Caco-2 (cell line): ENCODE measurements around the gene CUL7. TPM values are rescaled to one million over a fixed set of nuclear protein-coding genes. Genes with fewer than 3 reads are reported as not detected.

Source experiments
- BruUV-seq: library from RNA; stranded (reverse); fragments of 400-500 nt; replicated peaks from 2 replicates; lab custom pipeline; 2021; lab: Mats Ljungman, UMichigan
- CTCF ChIA-PET: fragments of 300-600 bp; sonication (Branson Sonifier 250); formaldehyde crosslinking; loops from one replicate; lab custom pipeline; 2022; ENCODE audit warnings: antibody characterized with exemption; lab: Charles Lee
- POLR2A ChIA-PET: fragments of 300-600 bp; sonication (Branson Sonifier 250); formaldehyde crosslinking; loops from one replicate; lab custom pipeline; 2022; ENCODE audit warnings: antibody characterized with exemption; lab: Charles Lee
- DNase-seq, 2 experiments: peaks; one replicate each; pipeline versions ENCODE4 v3.0.0 to v3.0.0-alpha.2; 2020 to 2022
- H3K27me3 ChIP-seq: replicated peaks from 2 replicates; pipeline ENCODE4 v1.6.0; 2011; ENCODE audit warnings: low read length; ENCODE audit not compliant: control insufficient read depth, insufficient read depth
- H3K36me3 ChIP-seq: 2 replicates; pipeline ENCODE4 v1.5.1; 2011; ENCODE audit warnings: low read length; ENCODE audit not compliant: control insufficient read depth, insufficient read depth
- H3K4me1 ChIP-seq: fragments of 250-450 bp; sonication (Bioruptor Pico); 2 replicates; pipeline ENCODE4 v1.5.1; 2020; ENCODE audit warnings: mild to moderate bottlenecking
- H3K4me3 ChIP-seq: 2 replicates; pipeline ENCODE4 v1.5.1; 2011; ENCODE audit warnings: low read depth, mild to moderate bottlenecking, control low read depth, low read length
- H3K9me3 ChIP-seq: fragments of 250-450 bp; sonication (Bioruptor Pico); 2 replicates; pipeline ENCODE4 v1.5.1; 2020; ENCODE audit warnings: mild to moderate bottlenecking, moderate library complexity
- H3K27ac Mint-ChIP-seq: one replicate; pipeline ENCODE4 v1.8.0; 2022; ENCODE audit warnings: mixed read lengths; ENCODE audit not compliant: unreplicated experiment
- H3K27me3 Mint-ChIP-seq: one replicate; pipeline ENCODE4 v1.8.0; 2022; ENCODE audit warnings: mixed read lengths; ENCODE audit not compliant: insufficient read depth, unreplicated experiment
- H3K36me3 Mint-ChIP-seq: one replicate; pipeline ENCODE4 v1.8.0; 2022; ENCODE audit warnings: mild to moderate bottlenecking, mixed read lengths; ENCODE audit not compliant: insufficient read depth, unreplicated experiment
- H3K4me1 Mint-ChIP-seq: one replicate; pipeline ENCODE4 v1.8.0; 2022; ENCODE audit warnings: low read depth, mixed read lengths; ENCODE audit not compliant: unreplicated experiment
- H3K4me3 Mint-ChIP-seq: one replicate; pipeline ENCODE4 v1.8.0; 2022; ENCODE audit warnings: mild to moderate bottlenecking, moderate library complexity, mixed read lengths; ENCODE audit not compliant: unreplicated experiment
- H3K9me3 Mint-ChIP-seq: one replicate; pipeline ENCODE4 v1.8.0; 2022; ENCODE audit warnings: mixed read lengths; ENCODE audit not compliant: unreplicated experiment
- CTCF ChIP-seq, 2 experiments: fragments of 200-600 bp in 1 of 2; IDR thresholded peaks; 1 replicate in 1 of 2; 2 replicates in 1 of 2; pipeline versions ENCODE4 v1.5.1 to v1.8.0; 2011 to 2022; ENCODE audit warnings: antibody characterized with exemption in 1 of 2, control low read depth in 1 of 2, inconsistent platforms in 1 of 2, low read depth in 1 of 2, low read length in 1 of 2, mild to moderate bottlenecking in 1 of 2, moderate library complexity in 1 of 2; ENCODE audit not compliant: insufficient read depth in 1 of 2, severe bottlenecking in 1 of 2, unreplicated experiment in 1 of 2
- intact Hi-C: fragments of 100-400 bp; cut with micrococcal nuclease; formaldehyde crosslinking; loops from one replicate; pipeline ENCODE4 v1.10.0; 2022; ENCODE audit not compliant: unreplicated experiment
- total RNA-seq: library from RNA; stranded (reverse); gene quantifications from 2 replicates; pipeline ENCODE4 v1.2.3, GENCODE V29; 2022

CUL7 gene
- total RNA-seq, 1 experiment from 2014 or later: 26.7 TPM

GRCh38 chr6:42988486-42989020 lies 65.1 kb downstream of the CUL7 start:
- peaks cover 30% of the 10 kb centered on the region for H3K4me1 Mint-ChIP-seq
- ChIA-PET POLR2A (no interaction called here), CTCF (no interaction called here)
- no peaks in the 10 kb centered on the region for H3K9me3 ChIP-seq
- intact Hi-C loops: loop anchor here (10.0 kb wide), 1 partner anchor 84 kb away; no protein-coding TSS in a partner anchor
- no peak overlapping the region for H3K27ac Mint-ChIP-seq
- no peaks in the 10 kb centered on the region for H3K27me3 ChIP-seq
- no peak overlapping the region for H3K4me3 ChIP-seq
- no TSS peak for BruUV-seq
- no peaks in the 10 kb centered on the region for H3K9me3 Mint-ChIP-seq
- H3K27me3 Mint-ChIP-seq: no peaks in the 10 kb centered on the region
- DNase-seq: no peak
- no peak overlapping the region for H3K4me3 Mint-ChIP-seq
- no peak for TF ChIP-seq CTCF (IDR thresholded peaks at IDR 0.05; ENCODE audit: insufficient read depth in 1 of 2, low read depth in 1 of 2, low read length in 1 of 2, severe bottlenecking in 1 of 2, unreplicated experiment in 1 of 2)
- no peaks in the 10 kb centered on the region for H3K4me1 ChIP-seq
- H3K36me3 ChIP-seq: peaks cover 2% of the 10 kb centered on the region; the same call in 1 of the 2 replicates
- H3K36me3 Mint-ChIP-seq: peaks cover 20% of the 10 kb centered on the region

Other genes starting within 250 kb of the CUL7 start
- 103 and 110 TPM in 2 replicates for gene RPL7L1, start 174.2 kb downstream of the CUL7 start, total RNA-seq
- gene PTCRA, start 137.8 kb downstream of the CUL7 start, total RNA-seq: not detected in 2 replicates
- gene CNPY3, start 124.4 kb downstream of the CUL7 start, total RNA-seq: 49.2 and 56.1 TPM in 2 replicates
- not detected in 2 replicates for gene GNMT, start 93.1 kb downstream of the CUL7 start, total RNA-seq
- 6.9 and 8.2 TPM in 2 replicates for gene PEX6, start 74.7 kb downstream of the CUL7 start, total RNA-seq
- gene PPP2R5D, start 69.3 kb downstream of the CUL7 start, total RNA-seq: 44.4 and 45.0 TPM in 2 replicates
- 60.3 and 62.3 TPM in 2 replicates for gene MEA1, start 39.9 kb downstream of the CUL7 start, total RNA-seq
- gene KLHDC3, start 39.6 kb downstream of the CUL7 start, total RNA-seq: 62.9 and 66.8 TPM in 2 replicates
- gene RRP36, start 32.2 kb downstream of the CUL7 start, total RNA-seq: 71.0 and 74.9 TPM in 2 replicates
- 123 and 124 TPM in 2 replicates for gene MRPL2, start 5.6 kb upstream of the CUL7 start, total RNA-seq
- 47.7 and 52.7 TPM in 2 replicates for gene KLC4, start 5.8 kb upstream of the CUL7 start, total RNA-seq
- 175 and 180 TPM in 2 replicates for gene PTK7, start 22.5 kb upstream of the CUL7 start, total RNA-seq
- 31.3 and 32.1 TPM in 2 replicates for gene SRF, start 117.4 kb upstream of the CUL7 start, total RNA-seq
- 16.7 and 16.8 TPM in 2 replicates for gene CUL9, start 128.3 kb upstream of the CUL7 start, total RNA-seq
- 56.1 and 62.6 TPM in 2 replicates for gene DNPH1, start 175.6 kb upstream of the CUL7 start, total RNA-seq
- 0.51 and 0.61 TPM in 2 replicates for gene TTBK1, start 189.6 kb upstream of the CUL7 start, total RNA-seq
- not detected in 2 replicates for gene SLC22A7, start 244.4 kb upstream of the CUL7 start, total RNA-seq